ENCODE data around the gene EPHX1.

Gene EPHX1

GRCh38 chr1:225823811-225824261 is 13.9 kb downstream of the EPHX1 start:
- DNase-seq (ENCODE audit: extremely low read depth, low read depth): no peak
- no peak for TF ChIP-seq CTCF (IDR thresholded peaks at IDR 0.05; ENCODE audit: low read depth, low read length)

- TF ChIP-seq CTCF (IDR thresholded peaks at IDR 0.05; ENCODE audit: low read depth, low read length): no peak
- DNase-seq (ENCODE audit: extremely low read depth, low read depth): no peak
Measured at GRCh38 chr1:225824533-225824941, 14.6 kb downstream of the EPHX1 start.

- no peak for TF ChIP-seq CTCF (IDR thresholded peaks at IDR 0.05; ENCODE audit: low read depth, low read length)
- DNase-seq (ENCODE audit: extremely low read depth, low read depth): no peak
Measured at GRCh38 chr1:225825078-225825477, 15.2 kb downstream of the EPHX1 start.

- TF ChIP-seq CTCF (IDR thresholded peaks at IDR 0.05; ENCODE audit: low read depth, low read length): no peak
- no peak for DNase-seq (ENCODE audit: extremely low read depth, low read depth)
Measured at GRCh38 chr1:225825607-225826007, 15.7 kb downstream of the EPHX1 start.

- DNase-seq (ENCODE audit: extremely low read depth, low read depth): no peak
- no peak for TF ChIP-seq CTCF (IDR thresholded peaks at IDR 0.05; ENCODE audit: low read depth, low read length)
Measured at GRCh38 chr1:225827076-225827475, 17.2 kb downstream of the EPHX1 start.

- DNase-seq (ENCODE audit: extremely low read depth, low read depth): no peak
- TF ChIP-seq CTCF (IDR thresholded peaks at IDR 0.05; ENCODE audit: low read depth, low read length): no peak
Measured at GRCh38 chr1:225828706-225829345, 18.9 kb downstream of the EPHX1 start.

- no peak for TF ChIP-seq CTCF (IDR thresholded peaks at IDR 0.05; ENCODE audit: low read depth, low read length)
Measured at GRCh38 chr1:225830841-225831240, 20.9 kb downstream of the EPHX1 start.

More at GRCh38 chr1:225830841-225831240, 20.9 kb downstream of the EPHX1 start:
- no peak for DNase-seq (ENCODE audit: extremely low read depth, low read depth)
